IPS-NIHi7 (cell line): ENCODE measurements around the gene PCDHA13.
"Not testable (repeated sequence)": the region's sequence is repeated elsewhere in the genome, so short reads cannot be mapped to it uniquely, and the experiment has no call there.

Source experiments
- DNase-seq: peaks from one replicate; pipeline ENCODE4 v3.0.0; 2012; ENCODE audit warnings: mixed read lengths; ENCODE audit errors: extremely low spot score

The PCDHA13 gene

DNA sequence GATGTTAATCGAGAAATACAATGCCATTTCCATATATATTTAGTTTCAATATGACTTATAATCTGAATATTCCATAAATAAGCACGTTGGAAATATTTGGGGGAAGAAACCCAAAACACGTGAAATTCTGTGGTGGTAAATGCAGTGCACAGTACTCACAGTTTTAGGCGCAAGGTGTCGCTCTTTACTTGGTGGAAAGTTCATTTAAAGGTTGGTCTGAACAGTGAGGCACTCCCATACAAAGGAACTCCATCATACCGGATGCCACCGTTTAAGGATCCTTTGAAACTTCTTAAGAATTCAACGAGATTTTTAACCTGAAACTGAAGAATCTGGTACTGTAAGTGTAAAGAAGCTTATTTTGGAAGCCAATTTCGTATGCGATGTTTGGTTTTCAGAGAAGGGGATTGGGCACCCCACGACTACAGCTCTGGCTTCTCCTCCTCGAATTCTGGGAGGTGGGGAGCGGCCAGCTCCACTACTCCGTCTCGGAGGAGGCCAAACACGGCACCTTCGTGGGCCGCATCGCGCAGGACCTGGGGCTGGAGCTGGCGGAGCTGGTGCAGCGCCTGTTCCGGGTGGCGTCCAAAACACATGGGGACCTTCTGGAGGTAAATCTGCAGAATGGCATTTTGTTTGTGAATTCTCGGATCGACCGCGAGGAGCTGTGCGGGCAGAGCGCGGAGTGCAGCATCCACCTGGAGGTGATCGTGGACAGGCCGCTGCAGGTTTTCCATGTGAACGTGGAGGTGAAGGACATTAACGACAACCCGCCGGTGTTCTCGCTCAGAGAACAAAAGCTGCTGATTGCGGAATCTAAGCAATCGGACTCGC lies 13.0 kb upstream of the PCDHA13 start, which contains the start of gene PCDHA11:
TSS of gene PCDHA11 (plus strand) at position 237 of the 834 bp plus-strand sequence. CDS start at position 384, 147 bp downstream.
- peak; percentile 58 for DNase-seq

DNA sequence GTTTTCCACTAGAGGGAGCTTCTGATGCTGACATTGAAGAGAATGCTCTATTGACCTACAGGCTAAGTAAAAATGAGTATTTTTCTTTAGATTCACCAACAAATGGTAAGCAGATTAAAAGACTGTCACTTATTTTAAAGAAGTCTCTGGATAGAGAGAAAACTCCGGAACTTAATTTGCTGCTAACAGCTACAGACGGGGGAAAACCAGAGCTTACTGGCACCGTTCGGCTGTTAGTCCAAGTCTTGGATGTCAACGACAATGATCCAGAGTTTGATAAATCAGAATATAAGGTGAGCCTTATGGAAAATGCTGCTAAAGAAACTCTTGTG lies 12.4 kb upstream of the PCDHA13 start:
- no peak for DNase-seq

DNA sequence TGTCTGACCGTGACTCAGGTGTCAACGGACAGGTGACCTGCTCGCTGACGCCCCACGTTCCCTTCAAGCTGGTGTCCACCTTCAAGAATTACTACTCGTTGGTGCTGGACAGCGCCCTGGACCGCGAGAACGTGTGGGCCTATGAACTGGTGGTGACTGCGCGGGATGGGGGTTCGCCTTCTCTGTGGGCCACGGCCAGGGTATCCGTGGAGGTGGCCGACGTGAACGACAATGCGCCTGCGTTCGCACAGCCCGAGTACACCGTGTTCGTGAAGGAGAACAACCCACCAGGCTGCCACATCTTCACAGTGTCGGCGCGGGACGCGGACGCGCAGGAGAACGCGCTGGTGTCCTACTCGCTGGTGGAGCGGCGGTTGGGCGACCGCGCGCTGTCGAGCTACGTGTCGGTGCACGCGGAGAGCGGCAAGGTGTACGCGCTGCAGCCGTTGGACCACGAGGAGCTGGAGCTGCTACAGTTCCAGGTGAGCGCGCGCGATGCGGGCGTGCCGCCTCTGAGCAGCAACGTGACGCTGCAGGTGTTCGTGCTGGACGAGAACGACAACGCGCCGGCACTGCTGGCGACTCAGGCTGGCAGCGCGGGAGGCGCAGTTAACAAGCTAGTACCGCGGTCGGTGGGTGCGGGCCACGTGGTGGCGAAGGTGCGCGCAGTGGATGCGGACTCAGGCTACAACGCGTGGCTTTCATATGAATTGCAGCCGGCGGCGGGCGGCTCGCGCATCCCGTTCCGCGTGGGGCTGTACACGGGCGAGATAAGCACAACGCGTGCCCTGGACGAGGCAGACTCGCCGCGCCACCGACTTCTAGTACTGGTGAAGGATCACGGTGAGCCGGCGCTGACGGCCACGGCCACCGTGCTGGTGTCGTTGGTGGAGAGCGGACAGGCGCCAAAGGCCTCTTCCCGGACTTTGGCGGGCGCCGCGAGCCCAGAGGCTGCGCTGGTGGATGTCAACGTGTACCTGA lies 11.4 kb upstream of the PCDHA13 start:
- DNase-seq, result no peak

DNA sequence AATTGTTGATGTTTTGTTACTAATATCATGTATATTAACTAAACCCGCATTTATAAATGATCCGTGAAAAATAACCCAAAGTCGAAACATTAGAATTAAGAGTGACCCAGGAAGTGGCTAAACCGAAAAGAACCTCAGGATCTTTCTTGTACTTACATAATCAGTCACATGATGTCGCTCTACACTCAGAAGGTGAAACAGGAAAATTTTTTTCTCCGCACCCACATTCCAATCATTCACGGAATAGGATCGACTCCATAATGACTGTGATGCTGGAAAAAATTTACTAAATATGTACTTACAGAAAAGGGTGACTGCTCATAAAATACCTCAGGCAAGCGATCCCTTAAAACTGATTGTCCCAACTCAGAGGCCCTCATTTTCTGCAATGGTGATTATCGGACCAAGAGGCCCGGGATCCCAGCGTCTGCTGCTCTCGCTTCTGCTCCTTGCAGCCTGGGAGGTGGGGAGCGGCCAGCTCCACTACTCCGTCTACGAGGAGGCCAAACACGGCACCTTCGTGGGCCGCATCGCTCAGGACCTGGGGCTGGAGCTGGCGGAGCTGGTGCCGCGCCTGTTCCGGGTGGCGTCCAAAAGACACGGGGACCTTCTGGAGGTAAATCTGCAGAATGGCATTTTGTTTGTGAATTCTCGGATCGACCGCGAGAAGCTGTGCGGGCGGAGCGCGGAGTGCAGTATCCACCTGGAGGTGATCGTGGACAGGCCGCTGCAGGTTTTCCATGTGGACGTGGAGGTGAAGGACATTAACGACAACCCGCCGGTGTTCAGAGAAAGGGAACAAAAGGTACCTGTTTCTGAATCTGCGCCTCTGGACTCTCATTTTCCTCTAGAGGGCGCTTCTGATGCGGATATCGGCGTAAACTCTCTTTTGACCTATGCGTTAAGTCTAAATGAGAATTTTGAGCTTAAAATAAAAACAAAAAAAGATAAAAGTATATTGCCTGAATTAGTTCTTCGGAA lies 6.5 kb upstream of the PCDHA13 start, which contains the start of gene PCDHA12:
TSS of gene PCDHA12 (plus strand) at position 224 of the 981 bp plus-strand sequence. CDS start at position 389, 165 bp downstream.
- DNase-seq, result peak; percentile 60

DNA sequence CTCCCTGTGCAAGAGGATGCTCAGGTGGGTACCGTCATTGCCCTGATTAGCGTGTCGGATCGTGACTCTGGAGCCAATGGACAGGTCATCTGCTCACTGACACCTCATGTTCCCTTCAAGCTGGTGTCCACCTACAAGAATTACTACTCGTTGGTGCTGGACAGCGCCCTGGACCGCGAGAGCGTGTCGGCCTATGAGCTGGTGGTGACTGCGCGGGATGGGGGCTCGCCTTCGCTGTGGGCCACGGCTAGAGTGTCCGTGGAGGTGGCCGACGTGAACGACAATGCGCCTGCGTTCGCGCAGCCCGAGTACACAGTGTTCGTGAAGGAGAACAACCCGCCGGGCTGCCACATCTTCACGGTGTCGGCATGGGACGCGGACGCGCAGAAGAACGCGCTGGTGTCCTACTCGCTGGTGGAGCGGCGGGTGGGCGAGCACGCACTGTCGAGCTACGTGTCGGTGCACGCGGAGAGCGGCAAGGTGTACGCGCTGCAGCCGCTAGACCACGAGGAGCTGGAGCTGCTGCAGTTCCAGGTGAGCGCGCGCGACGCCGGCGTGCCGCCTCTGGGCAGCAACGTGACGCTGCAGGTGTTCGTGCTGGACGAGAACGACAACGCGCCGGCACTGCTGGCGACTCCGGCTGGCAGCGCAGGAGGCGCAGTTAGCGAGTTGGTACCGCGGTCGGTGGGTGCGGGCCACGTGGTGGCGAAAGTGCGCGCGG lies 5.2 kb upstream of the PCDHA13 start:
- DNase-seq, result not testable (repeated sequence)

DNA sequence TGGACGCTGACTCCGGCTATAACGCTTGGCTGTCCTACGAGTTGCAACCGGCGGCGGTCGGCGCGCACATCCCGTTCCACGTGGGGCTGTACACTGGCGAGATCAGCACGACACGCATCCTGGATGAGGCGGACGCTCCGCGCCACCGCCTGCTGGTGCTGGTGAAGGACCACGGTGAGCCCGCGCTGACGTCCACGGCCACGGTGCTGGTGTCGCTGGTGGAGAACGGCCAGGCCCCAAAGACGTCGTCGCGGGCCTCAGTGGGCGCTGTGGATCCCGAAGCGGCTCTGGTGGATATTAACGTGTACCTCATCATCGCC lies 4.7 kb upstream of the PCDHA13 start:
- no peak for DNase-seq

DNA sequence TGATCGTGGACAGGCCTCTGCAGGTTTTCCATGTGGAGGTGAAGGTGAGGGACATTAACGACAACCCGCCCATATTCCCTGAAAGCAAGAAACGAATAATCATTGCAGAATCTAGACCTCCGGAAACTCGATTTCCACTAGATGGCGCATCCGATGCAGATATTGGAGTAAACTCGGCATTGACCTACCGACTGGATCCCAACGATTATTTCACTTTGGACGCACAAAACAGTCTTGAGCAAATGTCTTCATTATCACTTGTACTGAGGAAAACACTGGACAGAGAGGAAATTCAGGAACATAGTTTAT lies 621 bp downstream of the PCDHA13 start:
- DNase-seq, result peak; percentile 67

DNA sequence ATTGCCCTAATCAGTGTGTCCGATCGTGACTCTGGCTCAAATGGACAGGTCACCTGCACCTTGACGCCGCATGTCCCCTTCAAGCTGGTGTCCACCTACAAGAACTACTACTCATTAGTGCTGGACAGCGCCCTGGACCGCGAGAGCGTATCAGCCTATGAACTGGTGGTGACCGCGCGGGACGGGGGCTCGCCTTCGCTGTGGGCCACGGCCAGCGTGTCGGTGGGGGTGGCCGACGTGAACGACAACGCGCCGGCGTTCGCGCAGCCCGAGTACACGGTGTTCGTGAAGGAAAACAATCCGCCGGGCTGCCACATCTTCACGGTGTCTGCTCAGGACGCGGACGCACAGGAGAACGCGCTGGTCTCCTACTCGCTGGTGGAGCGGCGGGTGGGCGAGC lies 1.4 kb downstream of the PCDHA13 start:
- no peak for DNase-seq

DNA sequence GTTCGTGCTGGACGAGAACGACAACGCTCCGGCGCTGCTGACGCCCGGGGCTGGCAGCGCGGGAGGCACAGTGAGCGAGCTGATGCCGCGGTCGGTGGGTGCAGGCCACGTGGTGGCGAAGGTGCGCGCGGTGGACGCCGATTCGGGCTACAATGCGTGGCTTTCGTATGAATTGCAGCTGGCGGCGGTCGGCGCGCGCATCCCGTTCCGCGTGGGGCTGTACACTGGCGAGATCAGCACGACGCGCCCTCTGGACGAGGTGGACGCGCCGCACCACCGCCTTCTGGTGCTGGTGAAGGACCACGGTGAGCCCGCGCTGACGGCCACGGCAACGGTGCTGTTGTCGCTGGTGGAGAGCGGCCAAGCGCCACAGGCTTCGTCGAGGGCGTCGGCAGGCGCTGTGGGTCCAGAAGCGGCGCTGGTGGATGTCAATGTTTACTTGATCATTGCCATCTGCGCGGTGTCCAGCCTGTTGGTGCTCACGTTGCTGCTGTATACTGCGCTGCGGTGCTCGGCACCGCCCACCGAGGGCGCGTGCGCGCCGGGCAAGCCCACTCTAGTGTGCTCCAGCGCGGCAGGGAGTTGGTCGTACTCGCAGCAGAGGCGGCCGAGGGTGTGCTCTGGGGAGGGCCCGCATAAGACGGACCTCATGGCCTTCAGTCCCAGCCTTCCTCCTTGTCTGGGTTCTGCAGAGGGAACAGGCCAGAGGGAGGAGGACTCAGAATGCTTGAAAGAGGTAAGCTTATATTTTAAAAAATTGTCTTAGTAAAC lies 2.2 kb downstream of the PCDHA13 start:
- DNase-seq, result no peak

DNA sequence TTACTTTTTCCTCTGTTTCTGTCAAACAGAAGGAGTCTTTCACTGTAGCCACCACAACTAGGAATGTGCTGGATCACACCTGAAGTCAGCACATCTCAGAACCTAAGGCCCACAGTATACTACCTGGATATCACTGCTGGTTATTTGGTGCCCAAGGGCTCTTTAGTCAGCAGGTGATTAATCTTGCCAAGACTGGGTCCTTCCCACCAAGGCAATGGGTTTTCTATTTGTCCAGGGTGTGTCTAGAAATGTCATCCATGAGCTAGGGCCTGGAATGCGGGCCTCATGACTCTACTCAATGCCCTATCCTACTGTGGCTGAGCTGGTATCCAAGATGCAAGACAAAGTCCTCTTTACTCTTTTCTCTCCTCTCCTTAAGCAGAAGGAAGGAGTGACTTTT lies 34.4 kb downstream of the PCDHA13 start:
- DNase-seq, result no peak

DNA sequence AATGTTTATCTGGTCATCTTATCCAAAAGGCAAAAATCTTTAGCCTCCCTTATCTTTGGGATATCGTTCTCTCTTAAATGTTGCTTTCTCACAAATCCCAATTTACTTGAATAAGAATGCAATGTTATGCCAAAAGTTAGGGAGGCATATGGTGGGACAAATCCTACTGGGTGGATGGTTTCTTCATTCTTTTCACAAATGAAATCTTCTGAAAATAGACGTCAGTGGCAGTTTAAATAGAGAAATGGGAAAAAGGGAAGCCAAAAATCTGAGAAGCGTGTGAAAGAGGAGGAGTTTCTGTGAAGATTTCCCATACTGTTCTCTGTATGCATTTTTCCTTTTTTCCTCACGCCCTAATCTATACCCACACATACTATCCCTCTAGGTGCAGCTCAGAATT lies 41.7 kb downstream of the PCDHA13 start:
- DNase-seq, result no peak

DNA sequence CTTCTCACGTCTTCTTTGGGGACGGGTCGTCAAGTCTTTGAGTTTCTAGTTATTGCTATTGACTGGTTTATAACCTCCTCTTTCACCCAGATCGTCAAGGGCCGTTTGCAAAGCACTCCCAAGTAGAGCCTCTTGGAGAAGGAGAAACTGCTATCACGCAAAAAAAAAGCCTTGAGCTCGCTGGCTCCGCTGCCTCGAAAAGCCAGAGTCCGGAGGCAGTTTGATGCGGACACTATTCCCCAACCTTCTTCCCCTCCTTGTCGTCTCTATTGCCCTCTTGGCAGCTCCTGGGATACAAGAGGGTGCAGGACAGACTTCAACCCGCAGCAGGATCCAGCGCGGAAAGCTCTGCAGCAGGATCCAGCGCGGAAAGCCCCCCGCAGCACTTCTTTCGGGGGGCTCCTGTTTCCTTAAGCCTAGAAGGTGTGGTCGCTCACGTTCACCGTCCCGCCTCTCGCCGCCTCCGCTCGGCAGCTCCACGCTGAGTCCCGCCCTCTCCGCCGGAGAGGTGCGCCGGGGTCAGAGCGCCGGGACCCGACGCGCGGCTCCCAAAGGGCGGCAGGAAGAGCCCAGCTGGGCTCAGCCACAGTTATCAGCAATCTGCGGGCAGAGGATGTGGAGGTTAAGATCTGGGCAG lies 44.0 kb downstream of the PCDHA13 start, which contains the start of gene PCDHAC1:
TSS of gene PCDHAC1 (plus strand) at position 494 of the 637 bp plus-strand sequence. CDS start 594 bp downstream, outside the sequence.
- DNase-seq, result peak; percentile 80

DNA sequence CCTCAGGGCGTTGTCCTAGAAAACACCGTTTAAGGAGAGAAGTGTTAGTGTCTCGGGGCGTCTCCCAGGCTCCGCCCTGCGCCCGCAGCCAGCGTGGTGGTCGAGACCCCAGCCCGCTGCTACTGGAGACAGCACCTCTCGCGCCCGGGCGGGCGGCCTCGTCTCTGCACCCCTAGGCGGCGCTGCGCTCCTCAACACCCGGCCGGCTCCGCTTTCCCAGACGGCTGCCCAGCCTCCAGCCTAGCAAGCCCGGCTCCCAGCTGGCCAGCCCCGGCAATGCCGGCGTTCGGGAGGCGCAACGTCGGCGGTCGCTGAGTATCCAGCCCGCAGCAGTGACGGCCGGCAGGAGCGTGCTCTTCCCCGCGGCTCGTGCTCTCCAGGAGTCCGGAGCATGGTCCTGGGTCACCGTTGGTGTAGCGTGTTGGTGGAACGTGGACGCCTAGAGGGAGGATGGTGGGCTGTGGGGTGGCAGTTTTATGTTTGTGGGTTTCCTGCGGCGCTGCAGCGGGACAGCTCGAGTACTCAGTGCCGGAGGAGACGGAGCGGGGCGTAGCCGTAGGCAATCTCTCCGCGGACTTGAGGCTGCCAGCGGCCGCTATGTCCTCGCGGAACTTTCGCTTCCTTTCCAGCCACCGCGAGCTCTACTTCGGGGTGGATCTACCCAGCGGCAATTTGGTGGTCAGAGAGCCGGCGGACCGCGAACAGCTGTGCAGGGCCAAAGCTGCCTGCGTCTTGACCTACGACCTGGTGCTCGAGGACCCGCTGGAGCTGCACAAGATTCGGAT lies 44.7 kb downstream of the PCDHA13 start:
- peak; percentile 92 for DNase-seq

DNA sequence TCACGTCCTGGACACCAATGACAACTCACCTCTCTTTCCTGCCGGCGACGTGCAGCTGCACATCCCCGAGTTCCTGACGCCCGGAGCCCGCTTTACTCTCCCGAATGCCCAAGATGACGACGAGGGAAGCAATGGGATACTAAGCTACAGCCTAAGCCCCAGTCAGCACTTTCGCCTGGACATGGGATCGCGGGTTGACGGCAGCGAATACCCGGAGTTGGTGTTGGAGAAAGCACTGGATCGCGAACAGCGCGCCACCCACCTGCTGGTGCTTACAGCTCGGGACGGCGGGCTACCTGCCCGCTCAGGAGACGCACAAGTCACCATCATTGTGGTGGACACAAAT lies 45.3 kb downstream of the PCDHA13 start:
- DNase-seq, result peak; percentile 40
